Gastrocnemius medialis (tissue), 4 donors: ENCODE results near the gene CAPZB. TPM values are rescaled to one million over a fixed set of nuclear protein-coding genes. Genes with fewer than 3 reads are reported as not detected.

Source experiments
- ATAC-seq, 2 donors: fragments of 150-250 bp; one replicate each; pipeline ENCODE4 v1.9.1; 2016
- DNase-seq, 2 donors: peaks; one replicate each; pipeline ENCODE4 v3.0.0-alpha.2; 2019
- H3K27ac ChIP-seq, 4 donors: fragments of 200-600 bp; sonication (generic); 1 replicate in 1 of 4; 2 replicates in 3 of 4; pipeline ENCODE4 v1.5.1; 2016 to 2018; ENCODE audit warnings: mild to moderate bottlenecking in 2 of 4, moderate library complexity in 1 of 4
- H3K27me3 ChIP-seq, 3 donors: fragments of 200-600 bp; sonication (generic) in 2 of 3; 1 replicate in 1 of 3; 2 replicates in 2 of 3; pipeline versions ENCODE4 v1.5.1 to v1.6.0; 2016 to 2019; ENCODE audit warnings: mild to moderate bottlenecking in 1 of 3, moderate library complexity in 1 of 3
- H3K36me3 ChIP-seq, 2 donors: fragments of 200-600 bp; sonication (generic) in 1 of 2; one replicate each; pipeline ENCODE4 v1.5.1; 2017 to 2018
- H3K4me1 ChIP-seq, 2 donors: fragments of 200-600 bp; sonication (generic) in 1 of 2; one replicate each; pipeline ENCODE4 v1.5.1; 2016 to 2017; ENCODE audit warnings: mild to moderate bottlenecking in 2 of 2
- H3K4me3 ChIP-seq, 4 donors: fragments of 200-600 bp; sonication (generic) in 3 of 4; 1 replicate in 1 of 4; 2 replicates in 3 of 4; pipeline ENCODE4 v1.5.1; 2016 to 2019; ENCODE audit warnings: mild to moderate bottlenecking in 2 of 4
- H3K9me3 ChIP-seq, 3 donors: fragments of 200-600 bp; sonication (generic) in 2 of 3; 1 replicate in 1 of 3; 2 replicates in 2 of 3; pipeline ENCODE4 v1.5.1; 2016 to 2019
- POLR2A ChIP-seq, 2 donors: fragments of 450-650 bp; IDR thresholded peaks; one replicate each; pipeline ENCODE4 v1.6.1; 2017; ENCODE audit warnings: antibody characterized with exemption in 2 of 2, mild to moderate bottlenecking in 2 of 2, moderate library complexity in 2 of 2
- in situ Hi-C, 4 donors: fragments of 200-750 bp; cut with MboI; loops; one replicate each; pipeline versions ENCODE4 v1.15.0 to v1.8.0; 2017; ENCODE audit warnings: low sequenced_read_pairs in 4 of 4
- intact Hi-C: fragments of 100-400 bp; cut with DNase I; formaldehyde crosslinking; loops from one replicate; pipeline ENCODE4 v1.15.1; 2023; ENCODE audit warnings: low total_unique reads
- total RNA-seq, 4 donors: library from RNA; depleted of rRNA; stranded (reverse); fragments of >200 nt; gene quantifications; one replicate each; pipeline versions ENCODE4 v1.1.0 to v1.2.3, GENCODE V29; 2016
- TF ChIP-seq, protein P1 (sequence below), 5 experiments: fragments of 450-650 bp in 3 of 5; fragments of 200-600 bp in 2 of 5; sonication (generic) in 2 of 5; IDR thresholded peaks in 4 of 5; conservative IDR thresholded peaks in 1 of 5; 1 replicate in 4 of 5; 2 replicates in 1 of 5; pipeline ENCODE4 v1.5.1; 2016 to 2019; ENCODE audit warnings: antibody characterized with exemption in 5 of 5, mild to moderate bottlenecking in 3 of 5, moderate library complexity in 3 of 5

CAPZB gene
- total RNA-seq, 4 donors from 2014 or later: 48.6 to 93.8 (median 74.9) TPM

DNA sequence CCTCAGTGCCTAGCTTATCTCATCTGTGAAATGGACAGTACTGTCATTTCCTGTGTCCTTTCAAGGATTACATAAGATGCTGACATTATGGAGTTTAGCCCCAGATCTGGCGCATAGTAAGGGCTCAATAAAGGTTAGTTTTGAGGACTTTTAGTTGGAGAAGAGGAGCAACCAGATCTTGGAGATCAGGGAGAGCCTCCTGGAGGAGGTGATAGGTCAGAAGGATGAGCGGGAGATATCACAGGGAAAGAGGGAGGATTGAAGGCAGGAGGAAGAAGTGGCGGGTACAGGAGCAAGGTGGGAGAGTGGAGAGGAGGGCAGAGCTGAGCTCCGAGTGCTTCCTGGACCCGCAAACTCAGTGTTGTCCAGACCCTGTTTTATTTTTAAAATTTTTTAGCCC is 155.7 kb downstream of the CAPZB start:
- in situ Hi-C loops: no loop called here
- TF ChIP-seq, protein P1, sequence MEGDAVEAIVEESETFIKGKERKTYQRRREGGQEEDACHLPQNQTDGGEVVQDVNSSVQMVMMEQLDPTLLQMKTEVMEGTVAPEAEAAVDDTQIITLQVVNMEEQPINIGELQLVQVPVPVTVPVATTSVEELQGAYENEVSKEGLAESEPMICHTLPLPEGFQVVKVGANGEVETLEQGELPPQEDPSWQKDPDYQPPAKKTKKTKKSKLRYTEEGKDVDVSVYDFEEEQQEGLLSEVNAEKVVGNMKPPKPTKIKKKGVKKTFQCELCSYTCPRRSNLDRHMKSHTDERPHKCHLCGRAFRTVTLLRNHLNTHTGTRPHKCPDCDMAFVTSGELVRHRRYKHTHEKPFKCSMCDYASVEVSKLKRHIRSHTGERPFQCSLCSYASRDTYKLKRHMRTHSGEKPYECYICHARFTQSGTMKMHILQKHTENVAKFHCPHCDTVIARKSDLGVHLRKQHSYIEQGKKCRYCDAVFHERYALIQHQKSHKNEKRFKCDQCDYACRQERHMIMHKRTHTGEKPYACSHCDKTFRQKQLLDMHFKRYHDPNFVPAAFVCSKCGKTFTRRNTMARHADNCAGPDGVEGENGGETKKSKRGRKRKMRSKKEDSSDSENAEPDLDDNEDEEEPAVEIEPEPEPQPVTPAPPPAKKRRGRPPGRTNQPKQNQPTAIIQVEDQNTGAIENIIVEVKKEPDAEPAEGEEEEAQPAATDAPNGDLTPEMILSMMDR (IDR thresholded peaks at IDR 0.05 in 4 of 5, conservative IDR thresholded peaks at IDR 0.05 in 1 of 5): no peak
- no peak for TF ChIP-seq POLR2A (IDR thresholded peaks at IDR 0.05)
- H3K36me3 ChIP-seq: peaks cover 0 to 49% of the 10 kb centered on the region in 2 donors
- no peak for ATAC-seq
- DNase-seq: no peak
- no peaks in the 10 kb centered on the region for H3K4me1 ChIP-seq
- H3K4me3 ChIP-seq: no peak overlapping the region
- no peaks in the 10 kb centered on the region for H3K9me3 ChIP-seq
- no peaks in the 10 kb centered on the region for H3K27me3 ChIP-seq
- intact Hi-C loops: no loop called here
- no peak overlapping the region for H3K27ac ChIP-seq

DNA sequence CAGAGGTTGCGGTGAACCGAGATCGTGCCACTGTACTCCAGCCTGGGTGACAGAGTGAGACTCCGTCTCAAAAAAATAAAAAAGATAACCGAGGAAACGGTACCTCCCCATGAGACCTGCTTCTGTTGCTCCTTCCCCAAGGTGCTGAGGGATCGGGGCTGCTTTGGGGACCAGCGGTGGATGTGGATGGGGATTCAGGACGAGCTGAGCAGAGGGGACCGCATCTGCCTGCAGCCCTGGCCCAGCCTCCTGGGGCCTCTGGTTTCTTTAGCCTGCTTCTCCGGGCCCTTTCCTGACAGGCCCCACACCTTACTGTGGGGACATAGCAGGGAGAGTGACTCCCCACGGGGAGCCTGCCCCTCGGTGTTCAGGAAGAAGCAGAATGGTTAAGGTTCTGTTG is 156.2 kb downstream of the CAPZB start:
- no peaks in the 10 kb centered on the region for H3K27me3 ChIP-seq
- TF ChIP-seq POLR2A (IDR thresholded peaks at IDR 0.05): no peak
- TF ChIP-seq, protein P1 (IDR thresholded peaks at IDR 0.05 in 4 of 5, conservative IDR thresholded peaks at IDR 0.05 in 1 of 5): no peak
- intact Hi-C loops (no loop called here), in situ Hi-C loops (no loop called here)
- peaks cover 0 to 53% of the 10 kb centered on the region in 2 donors for H3K36me3 ChIP-seq
- H3K9me3 ChIP-seq: no peaks in the 10 kb centered on the region
- no peak overlapping the region for H3K27ac ChIP-seq
- H3K4me3 ChIP-seq: no peak overlapping the region
- DNase-seq: no peak
- ATAC-seq: no peak
- no peaks in the 10 kb centered on the region for H3K4me1 ChIP-seq

- Histone ChIP-seq H3K4me3 (no peak overlapping the region), H3K36me3 (peaks cover 0 to 61% of the 10 kb centered on the region in 2 donors), H3K4me1 (no peaks in the 10 kb centered on the region), H3K9me3 (no peaks in the 10 kb centered on the region), H3K27ac (no peak overlapping the region), H3K27me3 (no peaks in the 10 kb centered on the region)
- ATAC-seq (no peak), DNase-seq (no peak)
- intact Hi-C loops: no loop called here
- TF ChIP-seq, protein P1 (IDR thresholded peaks at IDR 0.05 in 4 of 5, conservative IDR thresholded peaks at IDR 0.05 in 1 of 5): no peak
- TF ChIP-seq POLR2A (IDR thresholded peaks at IDR 0.05): no peak
- in situ Hi-C loops: no loop called here
Measured at GRCh38 chr1:19328486-19328885, 156.9 kb downstream of the CAPZB start.

DNA sequence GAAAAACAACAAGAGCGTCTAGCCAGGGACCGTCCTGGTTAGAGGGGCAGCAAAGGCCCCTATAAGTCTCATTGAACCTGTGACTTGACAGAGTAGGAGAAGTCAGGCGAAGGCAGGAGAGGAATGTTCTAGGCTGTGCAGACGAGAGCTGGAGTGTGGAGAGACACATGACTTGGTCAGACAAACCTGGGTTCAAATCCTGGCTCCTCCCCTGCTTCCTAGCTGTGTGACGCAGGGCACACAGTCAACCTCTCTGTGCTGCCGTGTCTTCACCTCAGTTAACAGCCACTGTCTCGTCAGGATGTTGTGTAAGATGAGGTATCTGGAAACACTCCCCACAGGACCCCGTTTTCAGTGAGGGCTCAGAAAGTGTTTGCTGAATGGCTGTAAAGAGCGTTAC is 157.6 kb downstream of the CAPZB start:
- no peak for DNase-seq
- no peak overlapping the region for H3K4me3 ChIP-seq
- peaks cover 0 to 66% of the 10 kb centered on the region in 2 donors for H3K36me3 ChIP-seq

More for the DNA sequence above, 157.6 kb downstream of the CAPZB start:
- no peak for ATAC-seq
- H3K27ac ChIP-seq: no peak overlapping the region
- H3K27me3 ChIP-seq: no peaks in the 10 kb centered on the region
- no peaks in the 10 kb centered on the region for H3K4me1 ChIP-seq
- H3K9me3 ChIP-seq: no peaks in the 10 kb centered on the region
- in situ Hi-C loops: no loop called here
- TF ChIP-seq POLR2A (IDR thresholded peaks at IDR 0.05): no peak
- TF ChIP-seq, protein P1 (IDR thresholded peaks at IDR 0.05 in 4 of 5, conservative IDR thresholded peaks at IDR 0.05 in 1 of 5): no peak
- intact Hi-C loops: no loop called here
